ENCODE results near the gene ZMAT5. TPM values are rescaled to one million over a fixed set of nuclear protein-coding genes. Genes with fewer than 3 reads are reported as not detected.

ZMAT5 gene
- polyA plus RNA-seq, 1 donor (not counting 4 experiments of a cell fraction or from before 2014, with no cell fraction given), result 11.1 TPM

DNA sequence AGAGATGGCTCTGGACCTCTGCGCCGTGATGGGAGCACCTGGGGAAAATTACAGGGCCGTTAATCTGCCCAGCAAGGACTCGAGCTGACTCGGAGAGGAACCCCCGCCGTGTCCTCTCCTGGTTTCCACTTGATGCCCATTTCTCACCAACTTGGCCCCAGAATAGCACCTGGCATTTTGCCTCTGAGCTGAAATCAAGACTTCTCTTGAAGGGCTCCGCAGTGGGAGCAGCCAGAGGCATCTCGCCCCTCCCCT lies 66.0 kb downstream of the ZMAT5 start:
- Histone ChIP-seq H3K79me2 (ENCODE audit: control insufficient read depth, insufficient read depth, low read length) (no peaks in the 10 kb centered on the region), H3K9me3 (ENCODE audit: control insufficient read depth, low read depth, low read length) (no peaks in the 10 kb centered on the region), H3K27me3 (ENCODE audit: control insufficient read depth, extremely low read depth, insufficient read depth, low read length) (peaks cover 23% of the 10 kb centered on the region), H4K20me1 (ENCODE audit: control insufficient read depth, extremely low read depth, insufficient read depth, low read length) (peaks cover 2% of the 10 kb centered on the region), H2AFZ (ENCODE audit: control insufficient read depth, low read length) (no peak overlapping the region), H3K9ac (ENCODE audit: control insufficient read depth, extremely low read depth, insufficient read depth, low read length) (no peak overlapping the region), H3K4me2 (ENCODE audit: control insufficient read depth, extremely low read depth, insufficient read depth, low read depth, low read length) (peak overlapping the region; percentile 42), H3K9me1 (ENCODE audit: control insufficient read depth, extremely low read depth, insufficient read depth, low read length) (no peaks in the 10 kb centered on the region), H3K4me3 (ENCODE audit: control insufficient read depth in 2 of 3, extremely low read depth in 1 of 3, insufficient read depth in 2 of 3, low read depth in 1 of 3, low read length in 3 of 3) (no peak overlapping the region), H3K36me3 (ENCODE audit: control insufficient read depth in 2 of 2, extremely low read depth in 1 of 2, insufficient read depth in 2 of 2, low read length in 2 of 2) (no peaks in the 10 kb centered on the region), H3K27ac (ENCODE audit: control insufficient read depth, insufficient read depth, low read length) (no peak overlapping the region), H3K4me1 (ENCODE audit: control insufficient read depth, extremely low read depth, insufficient read depth, low read length) (peaks cover 15% of the 10 kb centered on the region)
- no peak for TF ChIP-seq EZH2 (IDR thresholded peaks at IDR 0.05; ENCODE audit: low read length)
- TF ChIP-seq, protein P1, sequence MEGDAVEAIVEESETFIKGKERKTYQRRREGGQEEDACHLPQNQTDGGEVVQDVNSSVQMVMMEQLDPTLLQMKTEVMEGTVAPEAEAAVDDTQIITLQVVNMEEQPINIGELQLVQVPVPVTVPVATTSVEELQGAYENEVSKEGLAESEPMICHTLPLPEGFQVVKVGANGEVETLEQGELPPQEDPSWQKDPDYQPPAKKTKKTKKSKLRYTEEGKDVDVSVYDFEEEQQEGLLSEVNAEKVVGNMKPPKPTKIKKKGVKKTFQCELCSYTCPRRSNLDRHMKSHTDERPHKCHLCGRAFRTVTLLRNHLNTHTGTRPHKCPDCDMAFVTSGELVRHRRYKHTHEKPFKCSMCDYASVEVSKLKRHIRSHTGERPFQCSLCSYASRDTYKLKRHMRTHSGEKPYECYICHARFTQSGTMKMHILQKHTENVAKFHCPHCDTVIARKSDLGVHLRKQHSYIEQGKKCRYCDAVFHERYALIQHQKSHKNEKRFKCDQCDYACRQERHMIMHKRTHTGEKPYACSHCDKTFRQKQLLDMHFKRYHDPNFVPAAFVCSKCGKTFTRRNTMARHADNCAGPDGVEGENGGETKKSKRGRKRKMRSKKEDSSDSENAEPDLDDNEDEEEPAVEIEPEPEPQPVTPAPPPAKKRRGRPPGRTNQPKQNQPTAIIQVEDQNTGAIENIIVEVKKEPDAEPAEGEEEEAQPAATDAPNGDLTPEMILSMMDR (optimal IDR thresholded peaks at IDR 0.05 in 1 of 3, IDR thresholded peaks at IDR 0.05 in 1 of 3, conservative IDR thresholded peaks at IDR 0.05 in 1 of 3; ENCODE audit: extremely low read depth in 1 of 3, insufficient read depth in 2 of 3, low read length in 3 of 3), result no peak
- FAIRE-seq, result no peak
- no peak for DNase-seq (ENCODE audit: low read depth, low spot score)
- dilution Hi-C loops (cut with MboI; ENCODE audit: extremely low pct_ligation_motif_present, low sequenced_read_pairs), result no loop called here

- H3K4me2 ChIP-seq (ENCODE audit: control insufficient read depth, extremely low read depth, insufficient read depth, low read depth, low read length), result no peak overlapping the region
- no peaks in the 10 kb centered on the region for H3K79me2 ChIP-seq (ENCODE audit: control insufficient read depth, insufficient read depth, low read length)
- peaks cover 0 to 4% of the 10 kb centered on the region in 2 experiments for H3K36me3 ChIP-seq (ENCODE audit: control insufficient read depth in 2 of 2, extremely low read depth in 1 of 2, insufficient read depth in 2 of 2, low read length in 2 of 2)
- FAIRE-seq, result no peak
- H3K27ac ChIP-seq (ENCODE audit: control insufficient read depth, insufficient read depth, low read length), result no peak overlapping the region
- TF ChIP-seq, protein P1 (optimal IDR thresholded peaks at IDR 0.05 in 1 of 3, IDR thresholded peaks at IDR 0.05 in 1 of 3, conservative IDR thresholded peaks at IDR 0.05 in 1 of 3; ENCODE audit: extremely low read depth in 1 of 3, insufficient read depth in 2 of 3, low read length in 3 of 3), result no peak
- TF ChIP-seq EZH2 (IDR thresholded peaks at IDR 0.05; ENCODE audit: low read length), result no peak
- dilution Hi-C loops (cut with MboI; ENCODE audit: extremely low pct_ligation_motif_present, low sequenced_read_pairs), result no loop called here
- no peak overlapping the region for H3K4me3 ChIP-seq (ENCODE audit: control insufficient read depth in 2 of 3, extremely low read depth in 1 of 3, insufficient read depth in 2 of 3, low read depth in 1 of 3, low read length in 3 of 3)
- DNase-seq (ENCODE audit: low read depth, low spot score), result no peak
- H3K4me1 ChIP-seq (ENCODE audit: control insufficient read depth, extremely low read depth, insufficient read depth, low read length), result peaks cover 19% of the 10 kb centered on the region
- peaks cover 6% of the 10 kb centered on the region for H4K20me1 ChIP-seq (ENCODE audit: control insufficient read depth, extremely low read depth, insufficient read depth, low read length)
- H3K9me1 ChIP-seq (ENCODE audit: control insufficient read depth, extremely low read depth, insufficient read depth, low read length), result no peaks in the 10 kb centered on the region
- H3K27me3 ChIP-seq (ENCODE audit: control insufficient read depth, extremely low read depth, insufficient read depth, low read length), result peaks cover 23% of the 10 kb centered on the region
- H3K9ac ChIP-seq (ENCODE audit: control insufficient read depth, extremely low read depth, insufficient read depth, low read length), result no peak overlapping the region
- no peaks in the 10 kb centered on the region for H3K9me3 ChIP-seq (ENCODE audit: control insufficient read depth, low read depth, low read length)
- H2AFZ ChIP-seq (ENCODE audit: control insufficient read depth, low read length), result no peak overlapping the region
Observed at GRCh38 chr22:29700206-29700899, 66.5 kb downstream of the ZMAT5 start.
